Activated CD4-positive, alpha-beta T cell treated with anti-CD3 and anti-CD28 coated beads, Interleukin-2, amount 50 U/mL, for 24 hours (primary cell): ENCODE data around the gene ADGRA1.

ENCODE experiments used
- DNase-seq, 2 donors: peaks; one replicate each; pipeline ENCODE4 v3.0.0-alpha.2; 2020; ENCODE audit warnings: low read depth in 1 of 2, low spot score in 1 of 2

The ADGRA1 gene

GRCh38 chr10:133075346-133076137 lies 12.2 kb upstream of the ADGRA1 start:
- no peak for DNase-seq

GRCh38 chr10:133076274-133077038 lies 11.3 kb upstream of the ADGRA1 start:
- no peak for DNase-seq

DNA sequence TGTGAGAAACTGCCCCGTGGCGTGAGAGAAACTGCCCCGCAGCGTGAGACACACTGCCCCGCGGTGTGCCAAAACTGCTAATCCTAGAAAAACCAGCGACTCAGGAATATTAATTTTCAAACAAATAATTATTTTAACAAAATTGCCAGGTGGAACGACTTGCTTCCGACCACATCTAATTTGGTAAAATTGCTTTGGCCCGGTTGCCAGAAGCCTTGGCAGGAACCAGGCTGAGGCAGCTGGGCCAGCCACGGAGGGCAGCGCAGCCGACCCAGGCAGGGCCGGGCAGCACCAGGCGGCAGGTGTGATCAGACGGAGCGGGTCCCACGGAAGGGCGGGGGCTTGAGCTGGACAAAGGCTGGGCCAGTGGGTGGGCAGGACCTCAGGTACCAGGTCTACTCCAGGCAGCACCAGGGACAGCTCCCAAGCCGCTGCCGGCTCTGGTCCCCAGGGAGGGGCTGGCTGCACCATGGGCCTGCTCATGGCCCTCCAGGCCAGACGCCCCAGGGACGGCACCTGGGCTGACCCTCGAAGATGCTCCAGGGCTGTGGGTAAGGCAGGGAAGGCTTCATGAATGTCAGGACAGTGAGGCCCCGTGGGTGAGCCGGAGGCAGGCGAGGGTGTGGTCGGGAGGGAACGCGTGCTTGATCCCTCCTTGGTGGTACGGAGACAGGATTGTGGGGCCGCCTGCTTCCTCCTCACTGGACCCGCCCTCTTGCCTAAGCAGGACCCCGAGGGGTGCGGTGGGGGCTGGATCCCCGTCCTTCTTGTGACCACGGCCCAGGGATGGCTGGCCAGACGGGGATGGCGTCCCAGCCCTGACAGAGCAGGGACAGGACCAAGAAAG lies 7.7 kb upstream of the ADGRA1 start:
- no peak for DNase-seq

DNA sequence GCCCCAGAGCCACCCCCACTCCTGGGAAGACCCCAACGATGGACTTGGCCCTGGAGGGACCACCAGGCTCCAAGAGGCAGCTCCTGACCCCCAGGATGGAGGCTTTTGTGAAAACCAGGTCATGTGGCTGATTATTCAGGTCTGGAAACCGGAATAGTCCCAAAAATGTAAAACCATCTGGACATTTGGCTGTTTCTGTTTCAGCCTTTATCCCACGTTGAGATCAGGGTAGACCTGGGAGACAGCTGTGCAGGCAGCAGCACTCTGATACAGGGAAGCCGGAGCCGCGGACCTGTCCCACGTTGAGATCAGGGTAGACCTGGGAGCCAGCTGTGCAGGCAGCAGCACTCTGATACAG lies 7.1 kb upstream of the ADGRA1 start:
- no peak for DNase-seq

GRCh38 chr10:133081636-133082035 lies 6.1 kb upstream of the ADGRA1 start:
- no peak for DNase-seq

GRCh38 chr10:133082685-133083421 lies 4.9 kb upstream of the ADGRA1 start:
- DNase-seq = no peak

GRCh38 chr10:133083422-133084100 lies 4.2 kb upstream of the ADGRA1 start:
- no peak for DNase-seq

GRCh38 chr10:133084491-133084890 lies 3.2 kb upstream of the ADGRA1 start:
- no peak for DNase-seq

GRCh38 chr10:133085251-133086125 lies 2.2 kb upstream of the ADGRA1 start:
- no peak for DNase-seq

DNA sequence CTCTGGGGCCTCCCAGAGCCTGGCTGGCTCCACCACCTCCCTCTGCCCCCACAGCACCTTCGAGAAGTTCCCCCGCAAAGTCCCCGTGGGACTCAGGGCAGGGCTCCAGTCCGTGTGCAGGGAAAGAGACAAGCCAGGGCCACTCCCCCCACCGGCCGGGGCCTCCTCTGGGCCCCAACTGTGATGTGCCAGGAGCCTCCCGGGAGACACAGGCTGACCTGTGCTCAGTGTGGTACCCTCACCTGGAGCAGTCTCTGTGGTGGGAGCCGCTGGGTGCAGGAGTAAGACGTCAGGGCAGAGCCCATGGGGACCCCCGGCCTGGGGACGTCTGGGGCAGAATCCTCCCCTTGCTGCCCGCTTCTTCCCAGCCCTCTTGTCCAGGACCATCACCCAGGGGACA lies 1.5 kb upstream of the ADGRA1 start:
- no peak for DNase-seq

DNA sequence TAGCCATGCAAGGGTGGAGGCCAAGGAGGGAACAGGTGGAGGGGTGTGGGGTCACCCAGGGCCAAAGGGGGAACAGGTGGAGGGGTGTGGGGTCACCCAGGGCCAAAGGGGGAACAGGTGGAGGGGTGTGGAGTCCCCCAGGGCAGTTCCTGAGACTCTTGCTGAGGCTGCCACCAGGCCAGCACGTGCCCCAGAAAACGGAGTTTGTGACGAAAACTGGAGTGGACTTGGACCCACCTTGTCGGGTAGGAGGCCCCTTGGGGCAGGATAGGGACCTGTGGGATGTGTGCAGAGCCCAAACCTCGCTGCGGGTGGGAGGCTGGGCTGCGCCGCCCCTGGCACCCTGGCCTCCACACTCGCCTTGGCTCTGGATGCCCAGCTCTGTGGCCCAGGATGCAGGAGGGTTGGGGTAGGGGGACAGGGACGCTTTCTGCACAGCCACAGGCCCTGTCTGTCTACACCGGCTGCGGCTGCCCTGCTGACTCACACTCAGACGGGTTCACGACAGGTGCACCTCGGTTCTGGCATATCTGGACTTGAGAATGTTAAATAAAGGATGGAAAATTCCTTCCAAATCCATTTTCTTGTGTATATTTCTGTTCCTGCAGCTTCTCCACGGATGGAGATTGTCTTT lies 562 bp upstream of the ADGRA1 start:
- DNase-seq = no peak

DNA sequence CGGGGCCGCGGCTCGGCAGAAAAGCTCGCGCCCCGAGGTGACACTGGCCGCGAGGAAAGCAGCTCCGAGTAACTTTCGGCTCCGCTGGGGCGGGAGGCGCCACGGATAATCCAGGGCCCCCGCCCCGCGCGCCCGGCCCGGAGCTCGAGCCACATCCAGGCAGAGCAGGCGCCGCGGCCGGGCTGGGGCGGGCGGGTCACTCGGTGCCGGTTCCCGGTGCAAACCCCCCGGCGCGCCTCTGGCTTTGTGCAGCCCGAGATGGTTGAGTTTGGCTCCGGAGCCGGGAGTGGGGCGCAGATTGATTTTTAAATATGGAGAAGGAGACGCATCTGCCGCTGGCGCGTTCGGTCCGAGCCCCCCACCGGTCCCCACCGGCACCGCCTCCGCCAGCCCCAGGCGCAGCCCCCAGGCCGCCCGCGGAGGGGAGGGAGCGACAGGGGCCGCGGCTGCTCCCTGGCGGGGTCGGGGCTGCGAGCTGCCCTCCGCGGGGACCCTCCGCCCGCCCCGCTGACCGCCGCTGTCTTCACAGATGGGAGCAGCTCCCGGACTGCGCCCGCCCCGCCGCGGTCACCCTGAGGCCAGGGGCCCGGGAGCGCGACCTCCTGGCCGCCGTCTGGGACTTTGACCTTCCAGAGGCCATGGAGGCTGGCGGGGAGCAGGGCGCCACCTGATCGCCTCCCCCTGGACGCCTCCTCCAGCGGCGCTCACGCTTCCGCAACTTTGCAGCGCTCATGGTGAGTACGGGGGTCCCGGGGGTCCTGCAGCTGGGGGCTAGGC lies 643 bp downstream of the ADGRA1 start:
- DNase-seq = no peak

- DNase-seq = no peak
Measured at GRCh38 chr10:133088956-133089800, 1.5 kb downstream of the ADGRA1 start.

GRCh38 chr10:133090101-133090500 lies 2.4 kb downstream of the ADGRA1 start:
- DNase-seq = no peak

DNA sequence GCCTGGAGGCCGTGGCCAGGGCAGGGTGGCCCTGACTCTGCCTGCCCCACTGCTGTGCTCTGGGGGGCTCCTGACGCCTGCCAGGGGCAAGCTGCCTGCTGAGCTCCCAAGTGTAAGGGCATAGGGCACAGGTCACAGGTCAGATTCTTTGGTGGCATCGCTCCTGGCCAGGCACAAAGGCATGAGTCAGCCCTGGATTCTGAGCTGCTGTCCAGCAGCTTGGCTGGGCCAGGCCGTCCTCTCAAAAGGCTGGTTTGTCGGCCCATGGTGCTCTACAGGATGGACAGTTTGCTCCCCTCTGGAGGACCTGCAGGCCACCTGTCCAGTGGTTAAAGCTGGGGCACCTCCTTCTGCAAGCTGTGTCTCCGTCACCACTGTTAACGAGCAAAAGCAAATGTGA lies 2.9 kb downstream of the ADGRA1 start:
- no peak for DNase-seq

DNA sequence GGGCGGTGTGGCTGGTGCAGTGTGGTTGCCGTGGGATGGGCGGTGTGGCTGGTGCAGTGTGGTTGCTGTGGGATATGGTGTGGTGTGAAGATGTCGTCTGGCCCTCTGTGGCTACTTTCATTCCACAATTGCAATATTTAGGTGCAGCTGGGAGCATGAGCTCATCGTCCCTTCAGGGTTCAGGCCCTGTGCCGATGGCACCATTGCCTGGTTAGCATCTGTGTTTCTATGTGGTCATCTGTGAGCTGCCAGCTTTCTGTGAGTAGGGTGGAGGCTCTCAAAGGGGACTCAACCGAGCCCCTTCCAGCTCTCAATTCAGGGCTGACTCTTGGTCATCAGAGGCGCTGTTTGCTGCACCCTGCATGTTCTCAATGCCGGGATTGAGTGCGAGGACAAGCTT lies 3.6 kb downstream of the ADGRA1 start:
- DNase-seq = no peak

DNA sequence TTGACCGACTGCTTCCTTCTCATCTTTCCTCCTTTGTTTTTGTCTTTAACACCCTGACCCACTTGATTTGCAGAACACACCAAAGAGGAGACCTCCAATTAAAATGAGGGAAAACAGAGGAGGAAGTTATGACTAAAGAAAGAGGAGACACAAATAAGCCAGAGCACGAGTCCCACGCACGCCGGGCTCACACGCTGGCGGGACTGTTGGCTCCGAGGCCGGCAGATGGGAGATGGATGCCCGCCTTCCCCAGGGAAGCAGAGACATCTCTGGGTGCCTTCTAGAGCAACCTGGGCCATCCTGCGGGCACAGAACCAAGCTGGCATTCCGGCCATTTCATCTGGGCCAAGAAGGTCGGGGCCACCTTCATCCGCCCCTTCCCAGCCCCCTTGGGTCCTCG lies 5.6 kb downstream of the ADGRA1 start:
- DNase-seq = no peak
